NT2/D1 (cell line): Measurements from ENCODE around the gene RAB31.

Source experiments
- DNase-seq: peaks from one replicate; pipeline ENCODE4 v3.0.0-alpha.2; 2011; ENCODE audit warnings: low read depth, low spot score
- H3K27me3 ChIP-seq: 2 replicates; pipeline ENCODE4 v1.6.0; 2011; ENCODE audit warnings: mild to moderate bottlenecking; ENCODE audit not compliant: insufficient read length, insufficient read depth
- H3K36me3 ChIP-seq: 2 replicates; pipeline ENCODE4 v1.6.1; 2011; ENCODE audit warnings: mild to moderate bottlenecking, low read length, mixed read lengths; ENCODE audit not compliant: insufficient read depth, insufficient read length
- H3K4me1 ChIP-seq: 2 replicates; pipeline ENCODE4 v1.5.1; 2011; ENCODE audit not compliant: insufficient read depth, insufficient read length
- H3K4me3 ChIP-seq: 2 replicates; pipeline ENCODE4 v1.5.1; 2011; ENCODE audit warnings: low read depth; ENCODE audit not compliant: insufficient read length
- H3K9ac ChIP-seq: 2 replicates; pipeline ENCODE4 v1.6.0; 2011; ENCODE audit warnings: low read depth; ENCODE audit not compliant: insufficient read length
- H3K9me3 ChIP-seq: 2 replicates; pipeline ENCODE4 v1.5.1; 2011; ENCODE audit warnings: mild to moderate bottlenecking, low read length; ENCODE audit not compliant: insufficient read depth
- SUZ12 ChIP-seq: IDR thresholded peaks from 2 replicates; pipeline ENCODE4 v1.6.1; 2011; ENCODE audit not compliant: insufficient read length, insufficient read depth; ENCODE audit errors: extremely low read depth
- YY1 ChIP-seq: IDR thresholded peaks from 2 replicates; pipeline ENCODE4 v1.6.1; 2011; ENCODE audit not compliant: insufficient read length, insufficient read depth
- ZNF274 ChIP-seq: IDR thresholded peaks from 2 replicates; pipeline ENCODE4 v1.6.1; 2011; ENCODE audit warnings: mild to moderate bottlenecking, low read depth, low read length

Gene RAB31

GRCh38 chr18:9814431-9814830 is 106.3 kb downstream of the RAB31 start:
- Histone ChIP-seq H3K27me3 (no peaks in the 10 kb centered on the region), H3K9ac (no peak overlapping the region), H3K9me3 (peaks cover 5% of the 10 kb centered on the region; the same call in 1 of the 2 replicates), H3K4me3 (no peak overlapping the region), H3K4me1 (no peaks in the 10 kb centered on the region), H3K36me3 (peaks cover 20% of the 10 kb centered on the region)
- DNase-seq: no peak
- TF ChIP-seq ZNF274: no peak
- no peak for TF ChIP-seq YY1
- TF ChIP-seq SUZ12: no peak

- H3K4me1 ChIP-seq: no peaks in the 10 kb centered on the region
- H3K4me3 ChIP-seq: no peak overlapping the region
- H3K9me3 ChIP-seq: peaks cover 5% of the 10 kb centered on the region; the same call in 1 of the 2 replicates
- H3K9ac ChIP-seq: no peak overlapping the region
- TF ChIP-seq SUZ12: no peak
- TF ChIP-seq ZNF274: no peak
- TF ChIP-seq YY1: no peak
- H3K36me3 ChIP-seq: peaks cover 20% of the 10 kb centered on the region
- no peak for DNase-seq
- no peaks in the 10 kb centered on the region for H3K27me3 ChIP-seq
Observed at GRCh38 chr18:9817286-9817685, 109.2 kb downstream of the RAB31 start.

GRCh38 chr18:9817725-9818422 is 109.8 kb downstream of the RAB31 start:
- DNase-seq: no peak
- Histone ChIP-seq H3K4me1 (no peaks in the 10 kb centered on the region), H3K36me3 (peaks cover 20% of the 10 kb centered on the region), H3K9me3 (peaks cover 5% of the 10 kb centered on the region; the same call in 1 of the 2 replicates), H3K4me3 (no peak overlapping the region), H3K27me3 (no peaks in the 10 kb centered on the region), H3K9ac (no peak overlapping the region)
- TF ChIP-seq SUZ12 (no peak), ZNF274 (no peak), YY1 (no peak)

- Histone ChIP-seq H3K4me1 (no peaks in the 10 kb centered on the region), H3K27me3 (no peaks in the 10 kb centered on the region), H3K9me3 (peaks cover 5% of the 10 kb centered on the region; the same call in 1 of the 2 replicates), H3K4me3 (no peak overlapping the region), H3K9ac (no peak overlapping the region), H3K36me3 (peaks cover 20% of the 10 kb centered on the region)
- TF ChIP-seq YY1 (no peak), SUZ12 (no peak)
- no peak for DNase-seq
Observed at GRCh38 chr18:9818423-9818734, 110.3 kb downstream of the RAB31 start.

GRCh38 chr18:9820127-9820526 is 112.0 kb downstream of the RAB31 start:
- no peaks in the 10 kb centered on the region for H3K27me3 ChIP-seq
- H3K4me3 ChIP-seq: no peak overlapping the region
- no peak for DNase-seq
- TF ChIP-seq YY1 (no peak), SUZ12 (no peak), ZNF274 (no peak)
- H3K9ac ChIP-seq: no peak overlapping the region
- no peaks in the 10 kb centered on the region for H3K4me1 ChIP-seq
- peaks cover 18% of the 10 kb centered on the region for H3K36me3 ChIP-seq
- H3K9me3 ChIP-seq: peaks cover 5% of the 10 kb centered on the region; the same call in 1 of the 2 replicates

- Histone ChIP-seq H3K4me3 (no peak overlapping the region), H3K27me3 (no peaks in the 10 kb centered on the region), H3K9me3 (peaks cover 5% of the 10 kb centered on the region; the same call in 1 of the 2 replicates), H3K4me1 (no peaks in the 10 kb centered on the region), H3K9ac (no peak overlapping the region), H3K36me3 (peaks cover 17% of the 10 kb centered on the region)
- TF ChIP-seq ZNF274: no peak
- no peak for TF ChIP-seq YY1
- no peak for TF ChIP-seq SUZ12
- DNase-seq: no peak
Observed at GRCh38 chr18:9820719-9821118, 112.6 kb downstream of the RAB31 start.

- no peak overlapping the region for H3K4me3 ChIP-seq
- no peaks in the 10 kb centered on the region for H3K27me3 ChIP-seq
- H3K36me3 ChIP-seq: peaks cover 4% of the 10 kb centered on the region
- no peak for DNase-seq
- H3K9ac ChIP-seq: no peak overlapping the region
- TF ChIP-seq YY1 (no peak), SUZ12 (no peak)
- no peaks in the 10 kb centered on the region for H3K4me1 ChIP-seq
- peaks cover 5% of the 10 kb centered on the region; the same call in 1 of the 2 replicates for H3K9me3 ChIP-seq
Observed at GRCh38 chr18:9822587-9823185, 114.6 kb downstream of the RAB31 start.
